H1 (cell line): ENCODE data around the gene ENPP1. TPM values are rescaled to one million over a fixed set of nuclear protein-coding genes. Genes with fewer than 3 reads are reported as not detected.

Experiments used
- HDAC6 ChIP-seq: IDR thresholded peaks from one replicate; pipeline ENCODE4 v1.7.1; 2012; ENCODE audit warnings: low read depth, mild to moderate bottlenecking, inconsistent platforms, low read length, moderate library complexity
- KDM4A ChIP-seq: IDR thresholded peaks from one replicate; pipeline ENCODE4 v1.7.1; 2012; ENCODE audit warnings: low read depth, mild to moderate bottlenecking, moderate library complexity, low read length, inconsistent platforms; ENCODE audit not compliant: severe bottlenecking
- RAD21 ChIP-seq, 2 experiments: IDR thresholded peaks in 1 of 2; conservative IDR thresholded peaks in 1 of 2; 2 replicates each; pipeline ENCODE4 v1.6.1; 2011; ENCODE audit warnings: low read depth in 2 of 2, low read length in 2 of 2, improper control_type of control experiment in 1 of 2, inconsistent platforms in 1 of 2, mild to moderate bottlenecking in 1 of 2, moderate library complexity in 1 of 2
- RFX5 ChIP-seq: IDR thresholded peaks from 2 replicates; pipeline ENCODE4 v1.6.1; 2011; ENCODE audit warnings: low read depth, low read length, improper control_type of control experiment, borderline replicate concordance
- SP1 ChIP-seq: IDR thresholded peaks from 2 replicates; pipeline ENCODE4 v1.6.1; 2011; ENCODE audit warnings: low read depth, low read length
- TCF12 ChIP-seq: IDR thresholded peaks from 2 replicates; pipeline ENCODE4 v1.6.1; 2011; ENCODE audit warnings: low read depth, mild to moderate bottlenecking, low read length
- TEAD4 ChIP-seq: IDR thresholded peaks from 2 replicates; pipeline ENCODE4 v1.6.1; 2012; ENCODE audit warnings: low read depth, low read length, inconsistent platforms, mixed read lengths
- polyA plus RNA-seq, 7 experiments: library from polyadenylated mRNA; depleted of rRNA in 3 of 7; stranded (reverse) in 5 of 7; unstranded in 2 of 7; fragments of >200 nt in 5 of 7; fragments of 200-250 nt in 2 of 7; gene quantifications; 1 replicate in 5 of 7; 2 replicates in 1 of 7; 4 replicates in 1 of 7; pipeline versions ENCODE4 v1.2.1 to v1.2.3, GENCODE V29; 2011 to 2013; ENCODE audit warnings: missing spikeins in 2 of 7, mixed read lengths in 2 of 7
- total RNA-seq: library from RNA; stranded (reverse); fragmentation: NEBNext Ultra II Directional; extraction: Animal tissue kit (Norgen Biotek cat#: 25700); gene quantifications from 2 replicates; pipeline ENCODE4 v1.2.1, GENCODE V29; 2021

ENPP1 gene
- total and polyA plus RNA-seq, 2 of the 8 experiments (the other 6 are each of a cell fraction or from before 2014, with no cell fraction given) = 10.1 to 39.1 TPM

DNA sequence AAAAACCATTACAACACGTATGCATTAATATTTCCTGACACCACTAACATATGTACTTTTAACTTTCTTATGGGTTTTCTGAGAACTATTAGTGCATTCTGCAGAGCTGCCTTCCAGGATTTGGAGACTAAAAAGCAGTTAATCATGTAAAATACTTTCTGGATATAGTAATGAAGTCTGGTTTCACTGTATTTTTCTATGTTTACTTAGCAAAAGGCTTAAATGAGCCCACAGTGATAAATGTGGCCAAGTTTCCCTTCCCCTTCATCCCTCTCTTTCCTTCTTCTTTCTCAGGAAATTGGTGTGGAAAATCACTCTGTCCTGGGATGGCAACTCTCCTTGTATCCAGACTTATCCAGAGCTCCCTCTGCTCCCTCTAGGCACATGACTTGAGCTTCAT, 29.7 kb upstream of the ENPP1 start (continued):
- TF ChIP-seq RAD21 (IDR thresholded peaks at IDR 0.05 in 1 of 2, conservative IDR thresholded peaks at IDR 0.05 in 1 of 2; ENCODE audit: low read depth in 2 of 2, low read length in 2 of 2) (no peak), HDAC6 (no peak), RFX5 (no peak), TCF12 (no peak), SP1 (no peak), KDM4A (no peak), TEAD4 (no peak)
